ENCODE data around the gene PLA2G2F.

PLA2G2F gene

DNA sequence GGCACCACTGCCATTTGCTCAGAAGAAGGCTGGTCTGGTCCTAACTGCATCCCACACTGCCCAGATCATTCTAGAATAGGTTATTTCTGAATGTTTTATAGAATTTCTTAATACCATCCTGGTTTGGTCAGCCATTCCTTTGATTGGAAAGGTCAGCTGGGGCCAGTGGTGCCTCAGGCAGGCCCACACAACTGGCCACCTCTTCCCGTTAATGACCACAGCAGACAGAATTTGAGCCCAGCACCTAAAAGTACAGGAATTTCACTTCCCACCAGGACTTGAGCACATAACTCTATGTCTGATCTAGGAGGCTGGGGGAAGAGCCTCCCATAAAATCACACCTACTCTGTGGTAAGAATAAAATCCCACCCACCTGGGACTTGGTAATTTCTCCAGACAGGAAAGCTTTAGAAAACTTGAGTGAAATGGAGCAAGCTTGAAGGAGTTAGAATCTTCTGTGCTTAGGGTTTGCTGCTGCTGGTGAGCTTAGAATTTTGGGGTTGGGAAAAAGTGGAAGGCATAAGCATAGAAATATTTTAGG is 53.8 kb downstream of the PLA2G2F start:
- no peak for DNase-seq (ENCODE audit: extremely low read depth, low read depth)
- TF ChIP-seq, protein P1, sequence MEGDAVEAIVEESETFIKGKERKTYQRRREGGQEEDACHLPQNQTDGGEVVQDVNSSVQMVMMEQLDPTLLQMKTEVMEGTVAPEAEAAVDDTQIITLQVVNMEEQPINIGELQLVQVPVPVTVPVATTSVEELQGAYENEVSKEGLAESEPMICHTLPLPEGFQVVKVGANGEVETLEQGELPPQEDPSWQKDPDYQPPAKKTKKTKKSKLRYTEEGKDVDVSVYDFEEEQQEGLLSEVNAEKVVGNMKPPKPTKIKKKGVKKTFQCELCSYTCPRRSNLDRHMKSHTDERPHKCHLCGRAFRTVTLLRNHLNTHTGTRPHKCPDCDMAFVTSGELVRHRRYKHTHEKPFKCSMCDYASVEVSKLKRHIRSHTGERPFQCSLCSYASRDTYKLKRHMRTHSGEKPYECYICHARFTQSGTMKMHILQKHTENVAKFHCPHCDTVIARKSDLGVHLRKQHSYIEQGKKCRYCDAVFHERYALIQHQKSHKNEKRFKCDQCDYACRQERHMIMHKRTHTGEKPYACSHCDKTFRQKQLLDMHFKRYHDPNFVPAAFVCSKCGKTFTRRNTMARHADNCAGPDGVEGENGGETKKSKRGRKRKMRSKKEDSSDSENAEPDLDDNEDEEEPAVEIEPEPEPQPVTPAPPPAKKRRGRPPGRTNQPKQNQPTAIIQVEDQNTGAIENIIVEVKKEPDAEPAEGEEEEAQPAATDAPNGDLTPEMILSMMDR (IDR thresholded peaks at IDR 0.05; ENCODE audit: low read depth, low read length, missing control alignments), result no peak
- H3K4me3 ChIP-seq (replicated peaks; ENCODE audit: low read depth, low read length), result no peak overlapping the region

DNA sequence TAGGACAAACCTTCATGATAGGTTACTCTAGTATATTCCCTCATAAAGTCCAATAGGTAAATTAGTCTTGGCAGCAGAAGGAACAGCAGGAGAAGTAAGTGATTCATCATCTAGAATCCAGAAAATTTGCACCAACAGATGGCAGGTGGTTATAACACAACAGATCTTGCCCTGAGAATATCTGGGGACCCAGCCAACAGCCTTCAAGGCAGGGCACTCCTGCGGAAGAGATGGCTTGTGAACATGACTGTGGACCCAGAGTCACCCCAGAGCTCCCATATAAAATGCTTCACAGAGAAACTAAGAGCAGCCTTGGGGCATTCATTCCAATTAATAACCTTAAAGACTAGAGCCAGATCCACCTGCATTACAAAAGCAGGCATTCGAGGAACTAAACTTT is 55.1 kb downstream of the PLA2G2F start:
- TF ChIP-seq, protein P1 (IDR thresholded peaks at IDR 0.05; ENCODE audit: low read depth, low read length, missing control alignments), result no peak
- no peak overlapping the region for H3K4me3 ChIP-seq (replicated peaks; ENCODE audit: low read depth, low read length)
- no peak for DNase-seq (ENCODE audit: extremely low read depth, low read depth)

DNA sequence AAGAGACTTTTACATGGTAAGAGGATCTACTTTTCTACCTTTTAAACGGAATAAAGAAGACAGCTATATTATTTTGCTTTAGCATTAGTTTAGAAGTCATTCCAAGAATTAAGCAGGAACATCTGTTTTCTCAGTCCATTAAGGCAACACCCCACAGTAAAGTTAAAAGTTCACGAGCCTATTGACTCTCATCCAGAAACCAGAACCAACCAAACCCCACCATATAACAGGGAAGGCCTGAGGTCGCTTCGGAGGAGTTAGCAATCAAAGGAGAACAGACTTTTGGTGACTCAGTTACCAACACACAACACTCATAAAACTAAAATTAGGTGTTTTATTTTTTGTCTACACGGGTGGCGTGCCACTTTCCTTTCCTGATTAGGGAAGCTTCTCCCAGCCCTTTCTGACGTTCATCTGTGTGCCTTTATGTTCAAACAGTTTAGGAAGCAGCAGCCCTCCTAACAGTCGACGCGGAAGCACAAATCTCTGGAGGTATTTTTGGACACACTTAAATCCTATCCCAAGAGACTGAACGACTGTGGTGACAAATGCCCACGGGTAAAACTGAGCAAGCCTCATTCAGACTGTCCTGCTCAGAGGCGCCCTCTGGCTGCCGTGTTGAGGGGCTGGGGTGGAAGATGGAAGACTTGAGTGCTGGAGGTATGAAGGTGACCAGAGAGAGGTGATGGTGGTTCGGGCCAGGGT is 55.8 kb downstream of the PLA2G2F start:
- TF ChIP-seq, protein P1 (IDR thresholded peaks at IDR 0.05; ENCODE audit: low read depth, low read length, missing control alignments), result peak; percentile 94
- H3K4me3 ChIP-seq (replicated peaks; ENCODE audit: low read depth, low read length), result no peak overlapping the region
- no peak for DNase-seq (ENCODE audit: extremely low read depth, low read depth)

DNA sequence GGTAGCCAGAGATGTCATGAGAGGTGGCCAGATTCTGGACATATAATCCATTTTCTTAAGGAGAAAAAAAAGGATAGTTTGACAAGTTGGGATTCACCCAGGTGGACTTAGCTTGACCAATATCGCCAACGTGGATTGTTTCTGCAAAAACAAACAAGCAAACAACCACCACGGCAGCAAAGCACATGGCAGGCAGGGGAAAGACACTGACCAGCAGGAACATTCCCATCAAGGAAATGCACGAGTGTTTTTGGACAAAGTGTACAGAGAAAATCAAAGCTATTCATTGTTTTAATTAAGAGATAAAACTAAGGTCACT is 56.3 kb downstream of the PLA2G2F start:
- DNase-seq (ENCODE audit: extremely low read depth, low read depth), result no peak
- H3K4me3 ChIP-seq (replicated peaks; ENCODE audit: low read depth, low read length), result no peak overlapping the region
- TF ChIP-seq, protein P1 (IDR thresholded peaks at IDR 0.05; ENCODE audit: low read depth, low read length, missing control alignments), result no peak

DNA sequence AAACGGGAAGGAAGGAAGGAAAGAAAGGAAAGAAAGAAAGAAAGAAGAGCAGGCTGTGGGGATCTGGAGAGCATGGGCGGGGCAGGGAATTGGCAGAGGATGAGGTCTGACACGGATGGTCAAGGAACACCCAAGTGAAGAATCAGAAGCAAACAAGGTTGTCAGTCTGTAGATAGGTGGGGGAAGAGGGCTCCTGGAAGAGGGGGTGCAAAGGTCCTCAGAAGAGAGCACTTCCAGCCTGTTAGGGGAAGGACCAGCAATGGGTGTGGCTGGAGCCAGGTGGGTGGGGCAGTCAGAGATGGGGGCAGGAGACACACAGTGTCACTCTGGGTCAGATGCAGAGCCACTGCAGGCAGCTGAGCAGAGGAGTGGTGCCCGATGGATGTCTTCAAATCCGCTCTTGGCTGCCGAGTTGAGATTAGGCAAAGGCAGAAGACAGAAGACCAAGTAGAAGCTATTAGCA is 58.2 kb downstream of the PLA2G2F start:
- no peak overlapping the region for H3K4me3 ChIP-seq (replicated peaks; ENCODE audit: low read depth, low read length)
- no peak for DNase-seq (ENCODE audit: extremely low read depth, low read depth)
- TF ChIP-seq, protein P1 (IDR thresholded peaks at IDR 0.05; ENCODE audit: low read depth, low read length, missing control alignments), result no peak

DNA sequence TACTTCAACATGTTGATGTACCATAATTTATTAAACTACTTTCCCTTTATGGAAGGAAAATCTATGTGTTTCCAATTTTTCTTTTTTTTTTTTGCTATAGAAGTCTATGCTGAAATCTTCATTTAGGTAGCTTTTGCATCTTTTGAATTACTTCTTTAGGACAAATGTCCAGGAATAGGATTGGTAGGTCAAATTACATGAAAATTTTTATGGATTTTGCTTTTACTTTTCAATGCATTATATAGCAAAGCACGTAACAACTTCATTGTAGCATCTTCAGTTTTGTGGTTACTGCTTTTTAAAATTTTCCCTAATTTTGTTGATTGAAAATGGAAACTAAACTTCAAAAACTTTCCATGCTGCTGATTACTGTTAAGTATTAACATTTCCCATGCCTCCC is 59.2 kb downstream of the PLA2G2F start:
- TF ChIP-seq, protein P1 (IDR thresholded peaks at IDR 0.05; ENCODE audit: low read depth, low read length, missing control alignments), result no peak
- no peak for DNase-seq (ENCODE audit: extremely low read depth, low read depth)

More for the DNA sequence above, 59.2 kb downstream of the PLA2G2F start:
- H3K4me3 ChIP-seq (replicated peaks; ENCODE audit: low read depth, low read length), result no peak overlapping the region

Measured in HFF-Myc (cell line).